WI38 (cell line): ENCODE results near the gene CD302.
"Not testable (repeated sequence)": the region's sequence is repeated elsewhere in the genome, so short reads cannot be mapped to it uniquely, and the experiment has no call there.

Experiments used
- H3K4me3 ChIP-seq: 2 replicates; pipeline ENCODE4 v1.5.1; 2011; ENCODE audit warnings: low read depth, mild to moderate bottlenecking, control low read depth, low read length
- TF ChIP-seq, protein P1 (sequence below): IDR thresholded peaks from 2 replicates; pipeline ENCODE4 v1.5.1; 2012; ENCODE audit warnings: low read depth, mild to moderate bottlenecking, control low read depth, low read length

The CD302 gene

GRCh38 chr2:159797543-159798375 is at the start of gene CD302:
TSS of gene CD302 (minus strand) at chr2:159798208. CDS start at chr2:159798198, 10 bp downstream.
- TF ChIP-seq, protein P1, sequence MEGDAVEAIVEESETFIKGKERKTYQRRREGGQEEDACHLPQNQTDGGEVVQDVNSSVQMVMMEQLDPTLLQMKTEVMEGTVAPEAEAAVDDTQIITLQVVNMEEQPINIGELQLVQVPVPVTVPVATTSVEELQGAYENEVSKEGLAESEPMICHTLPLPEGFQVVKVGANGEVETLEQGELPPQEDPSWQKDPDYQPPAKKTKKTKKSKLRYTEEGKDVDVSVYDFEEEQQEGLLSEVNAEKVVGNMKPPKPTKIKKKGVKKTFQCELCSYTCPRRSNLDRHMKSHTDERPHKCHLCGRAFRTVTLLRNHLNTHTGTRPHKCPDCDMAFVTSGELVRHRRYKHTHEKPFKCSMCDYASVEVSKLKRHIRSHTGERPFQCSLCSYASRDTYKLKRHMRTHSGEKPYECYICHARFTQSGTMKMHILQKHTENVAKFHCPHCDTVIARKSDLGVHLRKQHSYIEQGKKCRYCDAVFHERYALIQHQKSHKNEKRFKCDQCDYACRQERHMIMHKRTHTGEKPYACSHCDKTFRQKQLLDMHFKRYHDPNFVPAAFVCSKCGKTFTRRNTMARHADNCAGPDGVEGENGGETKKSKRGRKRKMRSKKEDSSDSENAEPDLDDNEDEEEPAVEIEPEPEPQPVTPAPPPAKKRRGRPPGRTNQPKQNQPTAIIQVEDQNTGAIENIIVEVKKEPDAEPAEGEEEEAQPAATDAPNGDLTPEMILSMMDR: no peak
- H3K4me3 ChIP-seq: peak within 1 kb of the TSS; percentile 82

GRCh38 chr2:159846564-159846963 is 48.6 kb upstream of the CD302 start:
- H3K4me3 ChIP-seq: no peak overlapping the region
- TF ChIP-seq, protein P1: no peak

GRCh38 chr2:159840616-159841015 is 42.6 kb upstream of the CD302 start:
- TF ChIP-seq, protein P1: no peak

DNA sequence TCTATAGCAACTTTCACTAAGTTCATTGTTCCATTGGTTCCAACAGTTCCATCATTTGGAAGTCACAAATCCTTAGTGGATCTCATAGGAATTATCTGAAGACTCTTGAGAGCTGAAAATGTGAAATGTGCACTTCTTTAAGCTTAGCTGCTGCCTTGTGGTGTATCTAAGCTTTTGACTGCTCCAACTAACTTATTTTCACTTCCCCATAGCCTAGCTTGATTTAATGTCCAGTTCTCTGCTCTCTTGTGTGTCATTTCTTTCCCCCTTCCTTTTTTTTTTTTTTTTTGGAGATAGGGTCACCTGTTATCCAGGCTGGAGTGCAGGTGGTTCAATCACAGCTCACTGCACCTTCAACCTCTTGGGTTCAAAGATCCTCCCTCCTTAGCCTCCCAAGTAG is 34.9 kb upstream of the CD302 start:
- no peak overlapping the region for H3K4me3 ChIP-seq
- TF ChIP-seq, protein P1: no peak

More at GRCh38 chr2:159840616-159841015, 42.6 kb upstream of the CD302 start:
- no peak overlapping the region for H3K4me3 ChIP-seq

GRCh38 chr2:159832026-159832425 is 34.0 kb upstream of the CD302 start:
- TF ChIP-seq, protein P1: no peak
- H3K4me3 ChIP-seq: no peak overlapping the region

GRCh38 chr2:159829376-159829775 is 31.4 kb upstream of the CD302 start:
- TF ChIP-seq, protein P1: no peak
- H3K4me3 ChIP-seq: no peak overlapping the region

DNA sequence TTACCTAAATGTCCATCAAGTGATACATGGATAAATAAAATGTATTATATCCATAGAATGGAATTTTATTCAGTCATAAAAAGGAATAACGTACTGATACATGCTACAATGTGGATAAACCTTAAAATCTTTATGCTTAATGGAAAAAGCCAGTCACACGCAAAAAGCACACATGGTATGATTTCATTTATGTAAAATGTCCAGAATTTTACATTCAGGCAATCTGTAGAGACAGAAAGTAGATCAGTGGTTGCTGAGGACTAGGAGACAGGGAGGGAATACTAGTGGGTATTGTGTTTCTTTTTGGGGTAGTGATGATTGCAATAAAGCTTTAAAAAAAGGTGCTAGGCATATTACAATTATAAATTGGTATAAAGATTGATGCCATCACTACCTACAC is 30.7 kb upstream of the CD302 start:
- H3K4me3 ChIP-seq: no peak overlapping the region
- TF ChIP-seq, protein P1: no peak

GRCh38 chr2:159822478-159822833 is 24.4 kb upstream of the CD302 start:
- not testable (repeated sequence) for H3K4me3 ChIP-seq

DNA sequence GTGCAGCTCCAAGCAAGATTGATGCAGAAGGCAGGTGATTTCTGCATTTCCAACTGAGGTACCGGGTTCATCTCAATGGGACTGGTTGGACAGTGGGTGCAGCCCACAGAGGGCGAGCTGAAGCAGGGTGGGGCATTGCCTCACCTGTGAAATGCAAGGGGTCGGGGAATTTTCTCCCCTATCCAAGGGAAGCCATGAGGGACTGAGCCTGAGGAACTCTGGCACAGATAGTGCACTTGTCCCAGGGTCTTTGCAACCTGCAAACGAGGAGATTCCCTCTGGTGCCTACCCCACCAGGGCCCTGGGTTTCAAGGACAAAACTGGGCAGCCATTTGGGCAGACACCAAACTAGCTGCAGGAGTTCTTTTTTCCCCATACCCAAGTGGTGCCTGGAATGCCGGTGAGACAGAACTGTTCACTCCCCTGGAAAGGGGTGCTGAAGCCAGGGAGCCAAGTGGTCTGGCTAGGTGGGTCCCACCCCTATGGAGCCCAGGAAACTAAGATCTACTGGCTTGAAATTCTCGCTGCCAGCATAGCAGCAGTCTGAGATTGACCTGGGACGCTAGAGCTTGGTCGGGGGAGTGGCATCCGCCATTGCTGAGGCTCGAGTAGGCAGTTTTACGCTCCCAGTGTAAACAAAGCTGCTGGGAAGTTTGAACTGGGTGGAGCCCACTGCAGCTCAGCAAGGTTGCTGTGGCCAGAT is 23.9 kb upstream of the CD302 start:
- not testable (repeated sequence) for H3K4me3 ChIP-seq
